ENCODE data around the gene DENND1A.

GRCh38 chr9:123425261-123425821 lies 504.6 kb downstream of the DENND1A start:
- no peak for TF ChIP-seq EZH2 (IDR thresholded peaks at IDR 0.05)
- no peak for TF ChIP-seq POLR2AphosphoS5 (IDR thresholded peaks at IDR 0.05; ENCODE audit: borderline replicate concordance, low read depth, low read length)
- no peak for TF ChIP-seq FOXP2 (optimal IDR thresholded peaks at IDR 0.05; ENCODE audit: control extremely low read depth, extremely low read length, insufficient read depth)
